Upper lobe of left lung (tissue), 4 donors: ENCODE data around the gene MRS2.

Source experiments
- CTCF ChIP-seq, 6 experiments: fragments of 450-650 bp in 4 of 6; fragments of 200-600 bp in 2 of 6; sonication (generic) in 2 of 6; IDR thresholded peaks; one replicate each; pipeline ENCODE4 v1.5.1; 2016 to 2019; ENCODE audit warnings: antibody characterized with exemption in 6 of 6
- EP300 ChIP-seq, 4 donors: sonication (generic); formaldehyde crosslinking; IDR thresholded peaks; one replicate each; pipeline ENCODE4 v1.5.1; 2017; ENCODE audit warnings: antibody characterized with exemption in 4 of 4, control low read depth in 2 of 4

- TF ChIP-seq CTCF (IDR thresholded peaks at IDR 0.05) (no peak), EP300 (IDR thresholded peaks at IDR 0.05) (no peak)
Observed at GRCh38 chr6:24453921-24454320, 51.2 kb downstream of the MRS2 start.
